Testis (tissue), 2 donors: Measurements from ENCODE around the gene UVRAG.

ENCODE experiments used
- POLR2A ChIP-seq: fragments of 450-650 bp; IDR thresholded peaks from one replicate; pipeline ENCODE4 v1.6.1; 2017; ENCODE audit warnings: antibody characterized with exemption, mild to moderate bottlenecking, moderate library complexity
- TF ChIP-seq, protein P1 (sequence below), 3 experiments: fragments of 450-650 bp in 2 of 3; fragments of 200-600 bp in 1 of 3; sonication (generic) in 1 of 3; IDR thresholded peaks; one replicate each; pipeline ENCODE4 v1.5.1; 2016 to 2019; ENCODE audit warnings: antibody characterized with exemption in 3 of 3, mild to moderate bottlenecking in 2 of 3, moderate library complexity in 1 of 3

DNA sequence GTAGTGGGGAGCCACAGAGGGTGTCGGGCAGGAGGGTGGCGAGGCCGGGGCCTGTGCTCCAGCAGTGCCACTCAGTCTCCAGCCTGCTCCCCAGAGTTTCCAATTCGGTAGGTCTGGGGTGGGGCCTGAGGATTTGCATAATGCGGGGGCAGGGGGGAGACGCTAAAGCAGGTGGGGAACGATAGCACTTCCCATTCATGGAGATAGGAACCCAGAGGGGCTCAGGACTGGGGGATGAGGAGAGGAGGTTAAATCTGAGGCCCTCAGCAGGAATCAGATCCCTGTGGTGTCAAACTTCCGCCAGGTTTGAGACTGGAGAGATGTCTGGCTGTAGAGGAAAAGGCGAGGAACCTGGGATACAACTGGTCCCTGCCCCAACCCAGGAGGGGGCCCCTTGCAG lies 361.5 kb downstream of the UVRAG start:
- TF ChIP-seq, protein P1, sequence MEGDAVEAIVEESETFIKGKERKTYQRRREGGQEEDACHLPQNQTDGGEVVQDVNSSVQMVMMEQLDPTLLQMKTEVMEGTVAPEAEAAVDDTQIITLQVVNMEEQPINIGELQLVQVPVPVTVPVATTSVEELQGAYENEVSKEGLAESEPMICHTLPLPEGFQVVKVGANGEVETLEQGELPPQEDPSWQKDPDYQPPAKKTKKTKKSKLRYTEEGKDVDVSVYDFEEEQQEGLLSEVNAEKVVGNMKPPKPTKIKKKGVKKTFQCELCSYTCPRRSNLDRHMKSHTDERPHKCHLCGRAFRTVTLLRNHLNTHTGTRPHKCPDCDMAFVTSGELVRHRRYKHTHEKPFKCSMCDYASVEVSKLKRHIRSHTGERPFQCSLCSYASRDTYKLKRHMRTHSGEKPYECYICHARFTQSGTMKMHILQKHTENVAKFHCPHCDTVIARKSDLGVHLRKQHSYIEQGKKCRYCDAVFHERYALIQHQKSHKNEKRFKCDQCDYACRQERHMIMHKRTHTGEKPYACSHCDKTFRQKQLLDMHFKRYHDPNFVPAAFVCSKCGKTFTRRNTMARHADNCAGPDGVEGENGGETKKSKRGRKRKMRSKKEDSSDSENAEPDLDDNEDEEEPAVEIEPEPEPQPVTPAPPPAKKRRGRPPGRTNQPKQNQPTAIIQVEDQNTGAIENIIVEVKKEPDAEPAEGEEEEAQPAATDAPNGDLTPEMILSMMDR (IDR thresholded peaks at IDR 0.05), result no peak
- no peak for TF ChIP-seq POLR2A
